Naive thymus-derived CD8-positive, alpha-beta T cell (primary cell): ENCODE data around the gene IFRD1. TPM values are rescaled to one million over a fixed set of nuclear protein-coding genes. Genes with fewer than 3 reads are reported as not detected.
"Not testable (repeated sequence)": the region's sequence is repeated elsewhere in the genome, so short reads cannot be mapped to it uniquely, and the experiment has no call there.

ENCODE experiments used
- ATAC-seq, 2 donors: fragments of 150-1000 bp; cut with Tn5 transposase in 1 of 2; sonication (Bioruptor Pico), chemical (Tn5 transposase) in 1 of 2; 1 replicate in 1 of 2; 2 replicates in 1 of 2; pipeline ENCODE4 v1.10.0; 2021; ENCODE audit warnings: mild to moderate bottlenecking in 2 of 2, moderate library complexity in 2 of 2
- POLR2A ChIA-PET: fragments of 350-600 bp; sonication (Branson Sonifier 250); formaldehyde crosslinking; loops from one replicate; lab custom pipeline; 2021; ENCODE audit warnings: antibody characterized with exemption; lab: Charles Lee
- DNase-seq, 10 donors: peaks; one replicate each; pipeline versions ENCODE4 v3.0.0 to v3.0.0-alpha.2; 2020 to 2022
- H3K27ac Mint-ChIP-seq, 10 donors: one replicate each; pipeline ENCODE4 v1.8.0; 2020 to 2022; ENCODE audit warnings: mild to moderate bottlenecking in 10 of 10, mixed read lengths in 10 of 10, moderate library complexity in 4 of 10, inconsistent platforms in 1 of 10
- H3K27me3 Mint-ChIP-seq, 5 donors: one replicate each; pipeline ENCODE4 v1.8.0; 2021 to 2022; ENCODE audit warnings: mixed read lengths in 5 of 5
- H3K36me3 Mint-ChIP-seq, 3 donors: one replicate each; pipeline ENCODE4 v1.8.0; 2020 to 2022; ENCODE audit warnings: mixed read lengths in 3 of 3, mild to moderate bottlenecking in 2 of 3, inconsistent platforms in 1 of 3
- H3K4me1 Mint-ChIP-seq, 4 donors: one replicate each; pipeline ENCODE4 v1.8.0; 2021 to 2022; ENCODE audit warnings: mixed read lengths in 4 of 4
- H3K4me3 Mint-ChIP-seq, 10 donors: one replicate each; pipeline ENCODE4 v1.8.0; 2020 to 2022; ENCODE audit warnings: mild to moderate bottlenecking in 10 of 10, mixed read lengths in 10 of 10, moderate library complexity in 6 of 10, inconsistent platforms in 1 of 10
- H3K9me3 Mint-ChIP-seq, 9 donors: one replicate each; pipeline ENCODE4 v1.8.0; 2020 to 2022; ENCODE audit warnings: mixed read lengths in 9 of 9, mild to moderate bottlenecking in 3 of 9, inconsistent platforms in 1 of 9, moderate library complexity in 1 of 9
- polyA plus RNA-seq, 3 donors: library from polyadenylated mRNA; unstranded; fragments of 300-500 nt; fragmentation: Illumina TruSeq; gene quantifications; one replicate each; pipeline ENCODE4 v1.2.3, GENCODE V29; 2021
- total RNA-seq, 8 experiments: library from RNA in 2 of 8; stranded (reverse) in 2 of 8; gene quantifications; one replicate each; pipeline ENCODE4 v1.2.3 and lab custom pipeline; 2021 to 2026

The IFRD1 gene
- total and polyA plus RNA-seq, 5 experiments from 2014 or later = 22.1 to 72.8 (median 28.8) TPM

GRCh38 chr7:112446431-112446830, 3.8 kb upstream of the IFRD1 start:
- Mint-ChIP-seq H3K27me3 (no peaks in the 10 kb centered on the region), H3K9me3 (no peaks in the 10 kb centered on the region), H3K4me1 (peaks cover 16 to 22% (median 18%) of the 10 kb centered on the region in 4 donors), H3K27ac (peak overlapping the region in 1 of 10 donors; percentile 43), H3K4me3 (no peak overlapping the region), H3K36me3 (peaks cover 0 to 6% (median 1%) of the 10 kb centered on the region in 3 donors)
- POLR2A ChIA-PET = no interaction called here
- DNase-seq = no peak
- no peak for ATAC-seq

- Mint-ChIP-seq H3K27me3 (no peaks in the 10 kb centered on the region), H3K27ac (no peak overlapping the region), H3K36me3 (peaks cover 0 to 6% (median 2%) of the 10 kb centered on the region in 3 donors), H3K4me1 (peaks cover 18 to 31% (median 27%) of the 10 kb centered on the region in 4 donors), H3K9me3 (no peaks in the 10 kb centered on the region), H3K4me3 (no peak overlapping the region)
- POLR2A ChIA-PET = no interaction called here
- ATAC-seq = no peak
- no peak for DNase-seq
Observed at GRCh38 chr7:112447406-112447805, 2.9 kb upstream of the IFRD1 start.

GRCh38 chr7:112448381-112448780, 1.9 kb upstream of the IFRD1 start:
- Mint-ChIP-seq H3K9me3 (no peaks in the 10 kb centered on the region), H3K4me3 (peak overlapping the region in 6 of 10 donors; percentile 36 to 100 (median 82)), H3K36me3 (peaks cover 0 to 6% (median 2%) of the 10 kb centered on the region in 3 donors), H3K27me3 (no peaks in the 10 kb centered on the region), H3K4me1 (peaks cover 21 to 40% (median 34%) of the 10 kb centered on the region in 4 donors), H3K27ac (peak overlapping the region in 8 of 10 donors; percentile 4 to 97 (median 38))
- DNase-seq (no peak), ATAC-seq (no peak)
- POLR2A ChIA-PET = no interaction called here

GRCh38 chr7:112448891-112449290, 1.4 kb upstream of the IFRD1 start:
- DNase-seq (no peak), ATAC-seq (no peak)
- Mint-ChIP-seq H3K9me3 (no peaks in the 10 kb centered on the region), H3K27ac (peak overlapping the region; percentile 0 to 100 (median 98)), H3K36me3 (peaks cover 0 to 6% (median 2%) of the 10 kb centered on the region in 3 donors), H3K27me3 (no peaks in the 10 kb centered on the region), H3K4me1 (peaks cover 21 to 45% (median 38%) of the 10 kb centered on the region in 4 donors), H3K4me3 (peak overlapping the region in 9 of 10 donors; percentile 41 to 100 (median 99))
- POLR2A ChIA-PET = interaction anchor here (1.8 kb wide), 1 partner anchor 669 kb away, joined by 4 read pairs; the partner anchor contains the start of gene SMIM30

- Mint-ChIP-seq H3K9me3 (no peaks in the 10 kb centered on the region), H3K4me3 (peak overlapping the region; percentile 96 to 100 (median 98)), H3K36me3 (peaks cover 0 to 6% (median 2%) of the 10 kb centered on the region in 3 donors), H3K27ac (peak overlapping the region; percentile 97 to 100 (median 99)), H3K4me1 (peaks cover 21 to 46% (median 40%) of the 10 kb centered on the region in 4 donors), H3K27me3 (no peaks in the 10 kb centered on the region)
- ATAC-seq = peak in 1 of 2 donors; percentile 23
- POLR2A ChIA-PET = interaction anchor here (0.7 to 2.3 kb wide), 8 partner anchors 22 to 669 kb away, joined by 3 to 23 read pairs (median 8); partner anchors contain the start of genes DOCK4, SMIM30 and ZNF277
- DNase-seq = peak in 6 of 10 donors; percentile 5 to 64 (median 30)
Observed at GRCh38 chr7:112449353-112449752, 907 bp upstream of the IFRD1 start.

- H3K4me1 Mint-ChIP-seq = peaks cover 23 to 52% (median 44%) of the 10 kb centered on the region in 4 donors
- H3K27ac Mint-ChIP-seq = peak overlapping the region; percentile 97 to 100 (median 99)
- H3K27me3 Mint-ChIP-seq = no peaks in the 10 kb centered on the region
- ATAC-seq (peak; percentile 79 to 82), DNase-seq (peak; percentile 69 to 94 (median 87))
- POLR2A ChIA-PET = interaction anchor here (0.9 to 2.3 kb wide), 13 partner anchors 9 to 667 kb away, joined by 3 to 23 read pairs (median 6); partner anchors contain the start of genes DOCK4, SMIM30 and ZNF277
- H3K36me3 Mint-ChIP-seq = peaks cover 6 to 7% (median 6%) of the 10 kb centered on the region in 3 donors
- peak overlapping the region; percentile 96 to 100 (median 98) for H3K4me3 Mint-ChIP-seq
- H3K9me3 Mint-ChIP-seq = no peaks in the 10 kb centered on the region
Observed at GRCh38 chr7:112450807-112451761, 824 bp downstream of the IFRD1 start.

- ATAC-seq (no peak), DNase-seq (no peak)
- Mint-ChIP-seq H3K27ac (peak overlapping the region in 9 of 10 donors; percentile 13 to 100 (median 79)), H3K4me3 (peak overlapping the region; percentile 96 to 100 (median 98)), H3K36me3 (peaks cover 6 to 15% (median 7%) of the 10 kb centered on the region in 3 donors), H3K9me3 (no peaks in the 10 kb centered on the region), H3K4me1 (peaks cover 23 to 52% (median 44%) of the 10 kb centered on the region in 4 donors), H3K27me3 (no peaks in the 10 kb centered on the region)
- POLR2A ChIA-PET = interaction anchor here (0.5 to 2.1 kb wide), 2 partner anchors 8 to 33 kb away, joined by 3 to 16 read pairs; no protein-coding TSS in a partner anchor
Observed at GRCh38 chr7:112452102-112452888, 2.0 kb downstream of the IFRD1 start.

GRCh38 chr7:112453505-112454171, 3.4 kb downstream of the IFRD1 start:
- peaks cover 6 to 25% (median 12%) of the 10 kb centered on the region in 3 donors for H3K36me3 Mint-ChIP-seq
- no peak overlapping the region for H3K27ac Mint-ChIP-seq
- H3K9me3 Mint-ChIP-seq = no peaks in the 10 kb centered on the region
- peaks cover 22 to 51% (median 41%) of the 10 kb centered on the region in 4 donors for H3K4me1 Mint-ChIP-seq
- DNase-seq = no peak
- POLR2A ChIA-PET = no interaction called here
- peak overlapping the region in 2 of 10 donors; percentile 2 to 5 for H3K4me3 Mint-ChIP-seq
- no peak for ATAC-seq
- H3K27me3 Mint-ChIP-seq = no peaks in the 10 kb centered on the region

- ATAC-seq, DNase-seq, POLR2A ChIA-PET, H3K27me3 Mint-ChIP-seq, H3K9me3 Mint-ChIP-seq: not testable (repeated sequence)
- H3K27ac Mint-ChIP-seq = peak overlapping the region in 2 of 10 donors; percentile 40 to 78
- peaks cover 20 to 45% (median 36%) of the 10 kb centered on the region in 4 donors for H3K4me1 Mint-ChIP-seq
- H3K36me3 Mint-ChIP-seq = peaks cover 6 to 31% (median 17%) of the 10 kb centered on the region in 3 donors
- H3K4me3 Mint-ChIP-seq = peak overlapping the region in 1 of 10 donors; percentile 56
Observed at GRCh38 chr7:112454191-112454590, 3.9 kb downstream of the IFRD1 start.

GRCh38 chr7:112459645-112460044, 9.4 kb downstream of the IFRD1 start:
- POLR2A ChIA-PET = interaction anchor here (2.9 kb wide), 1 partner anchor 9 kb away, joined by 16 read pairs; the partner anchor contains the start of gene IFRD1

GRCh38 chr7:112462236-112462635, 12.0 kb downstream of the IFRD1 start:
- no peaks in the 10 kb centered on the region for H3K27me3 Mint-ChIP-seq
- no peak for DNase-seq
- POLR2A ChIA-PET = interaction anchor here (0.5 kb wide), 1 partner anchor 68 kb away, joined by 3 read pairs; no protein-coding TSS in a partner anchor
- ATAC-seq = no peak
- H3K9me3 Mint-ChIP-seq = no peaks in the 10 kb centered on the region
- no peak overlapping the region for H3K4me3 Mint-ChIP-seq
- H3K27ac Mint-ChIP-seq = no peak overlapping the region
- peaks cover 0 to 92% (median 38%) of the 10 kb centered on the region in 3 donors for H3K36me3 Mint-ChIP-seq
- H3K4me1 Mint-ChIP-seq = peaks cover 0 to 6% (median 3%) of the 10 kb centered on the region in 4 donors

More at GRCh38 chr7:112459645-112460044, 9.4 kb downstream of the IFRD1 start:
- Mint-ChIP-seq H3K9me3 (no peaks in the 10 kb centered on the region), H3K4me1 (peaks cover 2 to 8% (median 3%) of the 10 kb centered on the region in 4 donors), H3K27ac (peak overlapping the region in 1 of 10 donors; percentile 16), H3K4me3 (no peak overlapping the region), H3K36me3 (peaks cover 0 to 85% (median 41%) of the 10 kb centered on the region in 3 donors), H3K27me3 (no peaks in the 10 kb centered on the region)
- ATAC-seq = no peak
- no peak for DNase-seq
